ENCODE results near the gene TRIM3. TPM values are rescaled to one million over a fixed set of nuclear protein-coding genes. Genes with fewer than 3 reads are reported as not detected.

The TRIM3 gene
- total RNA-seq, 1 donor from 2014 or later = 31.0 TPM

DNA sequence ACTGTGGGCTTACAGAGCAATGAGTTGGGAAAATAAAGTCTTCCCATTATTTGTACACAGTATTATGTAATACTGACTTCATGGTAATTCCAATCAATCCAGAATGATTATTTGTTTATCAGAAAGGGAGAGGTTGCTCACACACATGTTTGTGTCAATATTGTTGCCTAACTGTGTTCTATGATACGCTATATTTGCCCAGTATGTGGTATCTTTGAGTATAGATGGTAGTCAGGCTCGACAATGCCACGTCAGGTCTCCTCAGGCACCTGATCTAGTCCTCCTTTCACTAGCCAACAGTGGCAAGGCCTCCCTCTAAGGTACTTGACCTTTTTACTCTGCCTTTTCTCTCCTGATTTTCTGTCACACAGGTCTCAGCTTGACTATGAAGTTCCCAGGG lies 28.6 kb upstream of the TRIM3 start:
- DNase-seq (ENCODE audit: low read depth) = no peak
- no peak overlapping the region for H3K4me3 ChIP-seq (ENCODE audit: low read depth, low read length)
- TF ChIP-seq CTCF (conservative IDR thresholded peaks at IDR 0.05; ENCODE audit: low read depth, low read length) = no peak

GRCh38 chr11:6498544-6498943 lies 24.8 kb upstream of the TRIM3 start:
- no peak for TF ChIP-seq CTCF (conservative IDR thresholded peaks at IDR 0.05; ENCODE audit: low read depth, low read length)
- no peak overlapping the region for H3K4me3 ChIP-seq (ENCODE audit: low read depth, low read length)
- DNase-seq (ENCODE audit: low read depth) = no peak

GRCh38 chr11:6498121-6498520 lies 24.4 kb upstream of the TRIM3 start:
- DNase-seq (ENCODE audit: low read depth) = no peak
- no peak overlapping the region for H3K4me3 ChIP-seq (ENCODE audit: low read depth, low read length)
- no peak for TF ChIP-seq CTCF (conservative IDR thresholded peaks at IDR 0.05; ENCODE audit: low read depth, low read length)

DNA sequence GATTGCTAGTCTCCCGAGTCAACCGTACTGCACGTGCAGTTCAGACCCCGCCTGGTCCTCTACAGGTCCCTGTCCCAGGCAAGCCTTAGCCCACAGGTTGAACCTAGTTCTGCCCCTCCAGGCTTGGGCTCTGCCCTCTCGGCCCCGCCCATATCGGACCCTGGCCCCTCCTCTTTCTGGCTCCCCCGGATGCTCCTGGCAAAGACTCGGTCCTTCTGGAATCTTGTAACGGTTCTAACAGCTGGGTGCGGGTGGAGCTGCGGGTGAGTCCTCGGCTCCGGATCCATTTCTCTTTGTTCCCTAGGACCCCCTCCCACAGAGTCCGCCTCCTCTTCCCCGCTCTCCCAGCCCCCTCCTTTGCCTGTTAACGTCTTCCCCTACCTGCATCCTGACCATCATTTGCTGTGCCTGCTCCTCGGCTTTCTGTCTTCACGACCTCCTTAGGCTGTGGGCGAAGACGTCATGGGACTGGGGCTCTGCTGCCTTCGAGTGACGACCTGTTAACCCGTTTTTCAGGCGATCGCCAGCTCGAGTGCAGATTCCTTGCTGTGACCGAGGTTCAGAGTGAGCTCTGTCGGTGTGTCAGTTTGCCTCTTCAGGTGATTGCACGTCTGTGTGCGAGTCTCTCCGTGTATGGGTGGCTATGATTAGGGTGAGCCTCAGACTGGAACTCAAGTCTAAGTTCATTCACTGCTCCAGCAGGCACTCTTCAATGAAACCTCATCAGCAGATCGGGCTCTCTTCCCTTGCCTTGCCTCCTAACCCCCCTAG lies 23.5 kb upstream of the TRIM3 start, which contains the start of gene DNHD1:
Gene DNHD1 (plus strand): TSS at position 212 of the 771 bp plus-strand sequence. CDS start 936 bp downstream, outside the sequence.
- no peak for TF ChIP-seq CTCF (conservative IDR thresholded peaks at IDR 0.05; ENCODE audit: low read depth, low read length)
- no peak for DNase-seq (ENCODE audit: low read depth)
- no peak within 1 kb of the TSS for H3K4me3 ChIP-seq (ENCODE audit: low read depth, low read length)

GRCh38 chr11:6489306-6489705 lies 15.6 kb upstream of the TRIM3 start:
- DNase-seq (ENCODE audit: low read depth) = no peak
- TF ChIP-seq CTCF (conservative IDR thresholded peaks at IDR 0.05; ENCODE audit: low read depth, low read length) = no peak

GRCh38 chr11:6488821-6489220 lies 15.1 kb upstream of the TRIM3 start:
- DNase-seq (ENCODE audit: low read depth) = no peak
- H3K4me3 ChIP-seq (ENCODE audit: low read depth, low read length) = no peak overlapping the region
- no peak for TF ChIP-seq CTCF (conservative IDR thresholded peaks at IDR 0.05; ENCODE audit: low read depth, low read length)

More at GRCh38 chr11:6489306-6489705, 15.6 kb upstream of the TRIM3 start:
- H3K4me3 ChIP-seq (ENCODE audit: low read depth, low read length) = no peak overlapping the region

DNA sequence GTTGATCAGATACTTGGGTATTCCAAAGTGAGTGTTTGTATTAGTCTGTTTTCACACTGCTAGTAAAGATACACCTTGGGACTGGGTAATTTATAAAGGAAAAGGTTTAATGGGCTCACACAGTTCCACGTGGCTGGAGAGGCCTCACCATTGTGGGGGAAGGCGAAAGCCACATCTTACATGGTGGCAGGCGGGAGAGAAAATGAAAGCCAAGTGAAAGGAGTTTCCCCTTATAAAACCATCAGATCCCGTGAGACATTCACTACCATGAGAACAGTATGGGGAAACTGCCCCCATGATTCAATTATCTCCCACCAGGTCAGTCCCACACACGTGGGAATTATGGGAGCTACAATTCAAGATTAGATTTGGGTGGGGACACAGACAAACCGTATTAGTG lies 14.6 kb upstream of the TRIM3 start:
- no peak for TF ChIP-seq CTCF (conservative IDR thresholded peaks at IDR 0.05; ENCODE audit: low read depth, low read length)
- no peak for DNase-seq (ENCODE audit: low read depth)
- no peak overlapping the region for H3K4me3 ChIP-seq (ENCODE audit: low read depth, low read length)
